HepG2 (cell line): ENCODE results near the gene TPR.

Source experiments
- AKAP8 ChIP-seq: sonication (generic); formaldehyde crosslinking; IDR thresholded peaks from 2 replicates; pipeline ENCODE4 v1.5.1; 2020; ENCODE audit warnings: mild to moderate bottlenecking, missing genetic modification reagents
- CCAR2 ChIP-seq: fragments of 200-400 bp; formaldehyde crosslinking; optimal IDR thresholded peaks from 2 replicates; pipeline ENCODE3; 2018; ENCODE audit warnings: low read depth, mild to moderate bottlenecking, low read length, moderate library complexity
- DPF2 ChIP-seq: sonication (generic); formaldehyde crosslinking; IDR thresholded peaks from 2 replicates; pipeline ENCODE4 v1.4.0; 2020; ENCODE audit warnings: mild to moderate bottlenecking, low read depth, missing genetic modification reagents, borderline replicate concordance
- HIVEP1 ChIP-seq: sonication (generic); formaldehyde crosslinking; IDR thresholded peaks from 2 replicates; pipeline ENCODE4 v1.4.0; 2020; ENCODE audit warnings: mild to moderate bottlenecking, missing genetic modification reagents
- MBD4 ChIP-seq: IDR thresholded peaks from 2 replicates; pipeline ENCODE4 v1.6.1; 2012; ENCODE audit warnings: low read length, inconsistent platforms, borderline replicate concordance
- TCF7 ChIP-seq: sonication (generic); IDR thresholded peaks from 2 replicates; pipeline ENCODE4 v1.6.1; 2016; ENCODE audit warnings: antibody characterized with exemption, low read depth
- TSC22D2 ChIP-seq: sonication (generic); formaldehyde crosslinking; IDR thresholded peaks from 2 replicates; pipeline ENCODE4 v1.5.1; 2020; ENCODE audit warnings: missing genetic modification reagents, mild to moderate bottlenecking, borderline replicate concordance
- ZNF160 ChIP-seq: sonication (generic); formaldehyde crosslinking; IDR thresholded peaks from 2 replicates; pipeline ENCODE4 v1.8.0; 2022; ENCODE audit warnings: mild to moderate bottlenecking, inconsistent platforms, missing genetic modification reagents
- ZNF780A ChIP-seq: sonication (generic); formaldehyde crosslinking; IDR thresholded peaks from 2 replicates; pipeline ENCODE4 v1.8.0; 2022; ENCODE audit warnings: mild to moderate bottlenecking, missing genetic modification reagents, moderate library complexity
- TF ChIP-seq, protein P1 (sequence below): sonication (generic); formaldehyde crosslinking; IDR thresholded peaks from 2 replicates; pipeline ENCODE4 v1.5.0; 2020; ENCODE audit warnings: mild to moderate bottlenecking, missing genetic modification reagents, borderline replicate concordance
- TF ChIP-seq, protein P2 (sequence below): sonication (generic); formaldehyde crosslinking; IDR thresholded peaks from 2 replicates; pipeline ENCODE4 v1.5.0; 2020; ENCODE audit warnings: mild to moderate bottlenecking, missing genetic modification reagents, moderate library complexity
- TF ChIP-seq, protein P3 (sequence below): sonication (generic); formaldehyde crosslinking; IDR thresholded peaks from 2 replicates; pipeline ENCODE4 v1.9.0; 2021; ENCODE audit warnings: missing genetic modification reagents, borderline replicate concordance
- TF ChIP-seq, protein P4 (sequence below): sonication (generic); formaldehyde crosslinking; IDR thresholded peaks from 2 replicates; pipeline ENCODE4 v1.8.1; 2022; ENCODE audit warnings: mild to moderate bottlenecking, missing genetic modification reagents

DNA sequence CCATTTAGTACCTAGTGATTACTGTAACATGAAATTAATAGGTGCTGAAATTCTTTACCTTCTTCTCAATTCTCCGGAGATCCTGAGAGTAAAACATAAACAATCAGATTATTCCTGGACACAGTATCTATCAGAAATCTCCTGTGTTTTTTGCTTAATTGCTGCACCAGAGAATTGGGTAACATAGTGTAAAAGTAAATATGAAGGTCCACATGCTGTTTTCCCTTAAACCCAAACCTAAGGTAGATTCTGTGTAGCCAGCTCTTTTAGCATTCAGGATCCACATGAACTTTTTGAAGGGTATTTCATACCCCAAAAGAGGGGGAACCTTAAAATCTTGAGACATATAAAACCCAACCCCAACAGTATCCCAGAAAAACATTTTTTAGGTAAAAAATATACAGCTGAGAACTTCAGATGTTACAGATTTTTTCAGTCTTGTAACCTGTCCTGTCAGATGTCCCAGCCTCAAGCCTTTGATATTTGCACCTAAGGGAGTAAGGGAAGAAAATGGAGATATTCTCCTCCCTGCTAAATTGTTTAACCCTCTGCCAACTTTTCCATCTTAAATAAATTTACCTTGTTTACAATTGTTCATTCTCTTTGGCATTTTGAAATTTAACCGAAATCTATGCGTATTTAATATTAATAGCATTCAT is 11.8 kb upstream of the TPR start:
- TF ChIP-seq, protein P1, sequence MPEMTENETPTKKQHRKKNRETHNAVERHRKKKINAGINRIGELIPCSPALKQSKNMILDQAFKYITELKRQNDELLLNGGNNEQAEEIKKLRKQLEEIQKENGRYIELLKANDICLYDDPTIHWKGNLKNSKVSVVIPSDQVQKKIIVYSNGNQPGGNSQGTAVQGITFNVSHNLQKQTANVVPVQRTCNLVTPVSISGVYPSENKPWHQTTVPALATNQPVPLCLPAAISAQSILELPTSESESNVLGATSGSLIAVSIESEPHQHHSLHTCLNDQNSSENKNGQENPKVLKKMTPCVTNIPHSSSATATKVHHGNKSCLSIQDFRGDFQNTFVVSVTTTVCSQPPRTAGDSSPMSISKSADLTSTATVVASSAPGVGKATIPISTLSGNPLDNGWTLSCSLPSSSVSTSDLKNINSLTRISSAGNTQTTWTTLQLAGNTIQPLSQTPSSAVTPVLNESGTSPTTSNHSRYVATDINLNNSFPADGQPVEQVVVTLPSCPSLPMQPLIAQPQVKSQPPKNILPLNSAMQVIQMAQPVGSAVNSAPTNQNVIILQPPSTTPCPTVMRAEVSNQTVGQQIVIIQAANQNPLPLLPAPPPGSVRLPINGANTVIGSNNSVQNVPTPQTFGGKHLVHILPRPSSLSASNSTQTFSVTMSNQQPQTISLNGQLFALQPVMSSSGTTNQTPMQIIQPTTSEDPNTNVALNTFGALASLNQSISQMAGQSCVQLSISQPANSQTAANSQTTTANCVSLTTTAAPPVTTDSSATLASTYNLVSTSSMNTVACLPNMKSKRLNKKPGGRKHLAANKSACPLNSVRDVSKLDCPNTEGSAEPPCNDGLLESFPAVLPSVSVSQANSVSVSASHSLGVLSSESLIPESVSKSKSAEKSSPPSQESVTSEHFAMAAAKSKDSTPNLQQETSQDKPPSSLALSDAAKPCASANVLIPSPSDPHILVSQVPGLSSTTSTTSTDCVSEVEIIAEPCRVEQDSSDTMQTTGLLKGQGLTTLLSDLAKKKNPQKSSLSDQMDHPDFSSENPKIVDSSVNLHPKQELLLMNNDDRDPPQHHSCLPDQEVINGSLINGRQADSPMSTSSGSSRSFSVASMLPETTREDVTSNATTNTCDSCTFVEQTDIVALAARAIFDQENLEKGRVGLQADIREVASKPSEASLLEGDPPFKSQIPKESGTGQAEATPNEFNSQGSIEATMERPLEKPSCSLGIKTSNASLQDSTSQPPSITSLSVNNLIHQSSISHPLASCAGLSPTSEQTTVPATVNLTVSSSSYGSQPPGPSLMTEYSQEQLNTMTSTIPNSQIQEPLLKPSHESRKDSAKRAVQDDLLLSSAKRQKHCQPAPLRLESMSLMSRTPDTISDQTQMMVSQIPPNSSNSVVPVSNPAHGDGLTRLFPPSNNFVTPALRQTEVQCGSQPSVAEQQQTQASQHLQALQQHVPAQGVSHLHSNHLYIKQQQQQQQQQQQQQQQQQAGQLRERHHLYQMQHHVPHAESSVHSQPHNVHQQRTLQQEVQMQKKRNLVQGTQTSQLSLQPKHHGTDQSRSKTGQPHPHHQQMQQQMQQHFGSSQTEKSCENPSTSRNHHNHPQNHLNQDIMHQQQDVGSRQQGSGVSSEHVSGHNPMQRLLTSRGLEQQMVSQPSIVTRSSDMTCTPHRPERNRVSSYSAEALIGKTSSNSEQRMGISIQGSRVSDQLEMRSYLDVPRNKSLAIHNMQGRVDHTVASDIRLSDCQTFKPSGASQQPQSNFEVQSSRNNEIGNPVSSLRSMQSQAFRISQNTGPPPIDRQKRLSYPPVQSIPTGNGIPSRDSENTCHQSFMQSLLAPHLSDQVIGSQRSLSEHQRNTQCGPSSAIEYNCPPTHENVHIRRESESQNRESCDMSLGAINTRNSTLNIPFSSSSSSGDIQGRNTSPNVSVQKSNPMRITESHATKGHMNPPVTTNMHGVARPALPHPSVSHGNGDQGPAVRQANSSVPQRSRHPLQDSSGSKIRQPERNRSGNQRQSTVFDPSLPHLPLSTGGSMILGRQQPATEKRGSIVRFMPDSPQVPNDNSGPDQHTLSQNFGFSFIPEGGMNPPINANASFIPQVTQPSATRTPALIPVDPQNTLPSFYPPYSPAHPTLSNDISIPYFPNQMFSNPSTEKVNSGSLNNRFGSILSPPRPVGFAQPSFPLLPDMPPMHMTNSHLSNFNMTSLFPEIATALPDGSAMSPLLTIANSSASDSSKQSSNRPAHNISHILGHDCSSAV (CRISPR knock-in tag): no peak
- TF ChIP-seq, protein P2, sequence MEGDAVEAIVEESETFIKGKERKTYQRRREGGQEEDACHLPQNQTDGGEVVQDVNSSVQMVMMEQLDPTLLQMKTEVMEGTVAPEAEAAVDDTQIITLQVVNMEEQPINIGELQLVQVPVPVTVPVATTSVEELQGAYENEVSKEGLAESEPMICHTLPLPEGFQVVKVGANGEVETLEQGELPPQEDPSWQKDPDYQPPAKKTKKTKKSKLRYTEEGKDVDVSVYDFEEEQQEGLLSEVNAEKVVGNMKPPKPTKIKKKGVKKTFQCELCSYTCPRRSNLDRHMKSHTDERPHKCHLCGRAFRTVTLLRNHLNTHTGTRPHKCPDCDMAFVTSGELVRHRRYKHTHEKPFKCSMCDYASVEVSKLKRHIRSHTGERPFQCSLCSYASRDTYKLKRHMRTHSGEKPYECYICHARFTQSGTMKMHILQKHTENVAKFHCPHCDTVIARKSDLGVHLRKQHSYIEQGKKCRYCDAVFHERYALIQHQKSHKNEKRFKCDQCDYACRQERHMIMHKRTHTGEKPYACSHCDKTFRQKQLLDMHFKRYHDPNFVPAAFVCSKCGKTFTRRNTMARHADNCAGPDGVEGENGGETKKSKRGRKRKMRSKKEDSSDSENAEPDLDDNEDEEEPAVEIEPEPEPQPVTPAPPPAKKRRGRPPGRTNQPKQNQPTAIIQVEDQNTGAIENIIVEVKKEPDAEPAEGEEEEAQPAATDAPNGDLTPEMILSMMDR (CRISPR knock-in tag): no peak
- TF ChIP-seq CCAR2 (no peak), AKAP8 (CRISPR knock-in tag) (no peak), DPF2 (CRISPR knock-in tag) (no peak), TCF7 (no peak), MBD4 (no peak), ZNF780A (CRISPR knock-in tag) (no peak), HIVEP1 (no peak), ZNF160 (CRISPR knock-in tag) (no peak), TSC22D2 (CRISPR knock-in tag) (no peak)
- TF ChIP-seq, protein P3, sequence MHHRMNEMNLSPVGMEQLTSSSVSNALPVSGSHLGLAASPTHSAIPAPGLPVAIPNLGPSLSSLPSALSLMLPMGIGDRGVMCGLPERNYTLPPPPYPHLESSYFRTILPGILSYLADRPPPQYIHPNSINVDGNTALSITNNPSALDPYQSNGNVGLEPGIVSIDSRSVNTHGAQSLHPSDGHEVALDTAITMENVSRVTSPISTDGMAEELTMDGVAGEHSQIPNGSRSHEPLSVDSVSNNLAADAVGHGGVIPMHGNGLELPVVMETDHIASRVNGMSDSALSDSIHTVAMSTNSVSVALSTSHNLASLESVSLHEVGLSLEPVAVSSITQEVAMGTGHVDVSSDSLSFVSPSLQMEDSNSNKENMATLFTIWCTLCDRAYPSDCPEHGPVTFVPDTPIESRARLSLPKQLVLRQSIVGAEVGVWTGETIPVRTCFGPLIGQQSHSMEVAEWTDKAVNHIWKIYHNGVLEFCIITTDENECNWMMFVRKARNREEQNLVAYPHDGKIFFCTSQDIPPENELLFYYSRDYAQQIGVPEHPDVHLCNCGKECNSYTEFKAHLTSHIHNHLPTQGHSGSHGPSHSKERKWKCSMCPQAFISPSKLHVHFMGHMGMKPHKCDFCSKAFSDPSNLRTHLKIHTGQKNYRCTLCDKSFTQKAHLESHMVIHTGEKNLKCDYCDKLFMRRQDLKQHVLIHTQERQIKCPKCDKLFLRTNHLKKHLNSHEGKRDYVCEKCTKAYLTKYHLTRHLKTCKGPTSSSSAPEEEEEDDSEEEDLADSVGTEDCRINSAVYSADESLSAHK (CRISPR knock-in tag): no peak
- TF ChIP-seq, protein P4, sequence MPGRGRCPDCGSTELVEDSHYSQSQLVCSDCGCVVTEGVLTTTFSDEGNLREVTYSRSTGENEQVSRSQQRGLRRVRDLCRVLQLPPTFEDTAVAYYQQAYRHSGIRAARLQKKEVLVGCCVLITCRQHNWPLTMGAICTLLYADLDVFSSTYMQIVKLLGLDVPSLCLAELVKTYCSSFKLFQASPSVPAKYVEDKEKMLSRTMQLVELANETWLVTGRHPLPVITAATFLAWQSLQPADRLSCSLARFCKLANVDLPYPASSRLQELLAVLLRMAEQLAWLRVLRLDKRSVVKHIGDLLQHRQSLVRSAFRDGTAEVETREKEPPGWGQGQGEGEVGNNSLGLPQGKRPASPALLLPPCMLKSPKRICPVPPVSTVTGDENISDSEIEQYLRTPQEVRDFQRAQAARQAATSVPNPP (CRISPR knock-in tag): no peak
